Measurements from ENCODE around the gene DDX43.
"Not testable (repeated sequence)": the region's sequence is repeated elsewhere in the genome, so short reads cannot be mapped to it uniquely, and the experiment has no call there.

Gene DDX43

DNA sequence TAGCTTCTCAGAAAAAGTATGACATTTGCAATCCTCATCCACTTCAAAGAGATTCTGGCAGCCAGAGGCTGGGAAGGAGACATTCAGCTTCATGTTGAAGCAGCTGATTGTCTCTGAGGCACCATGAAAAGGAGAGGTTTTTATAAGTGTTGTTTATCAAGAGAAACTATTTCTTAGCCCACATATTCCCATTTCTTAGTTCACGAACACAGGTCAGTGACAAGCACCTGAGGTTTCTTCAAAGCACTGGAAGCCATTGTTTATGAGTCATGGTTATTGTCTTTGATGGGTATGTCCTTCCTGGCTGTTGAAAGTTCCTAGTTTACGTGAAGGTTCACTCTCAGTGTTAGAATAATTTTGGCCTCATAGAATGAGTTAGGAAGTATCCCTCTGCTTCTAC is 3.0 kb upstream of the DDX43 start:
- Histone ChIP-seq H3K36me3 (ENCODE audit: insufficient read depth, low read length) (no peaks in the 10 kb centered on the region), H3K27ac (ENCODE audit: low read depth, low read length) (no peak overlapping the region), H3K4me1 (ENCODE audit: insufficient read depth, low read length) (no peaks in the 10 kb centered on the region), H3K9ac (ENCODE audit: low read length) (no peak overlapping the region), H3K9me3 (ENCODE audit: low read length) (no peaks in the 10 kb centered on the region), H3K4me3 (ENCODE audit: low read depth in 1 of 2, low read length in 2 of 2) (no peak overlapping the region), H3K27me3 (ENCODE audit: control insufficient read depth in 1 of 2, insufficient read depth in 2 of 2, low read length in 2 of 2) (no peaks in the 10 kb centered on the region)

GRCh38 chr6:73392188-73392587 is 2.4 kb upstream of the DDX43 start:
- H3K4me1 ChIP-seq (ENCODE audit: insufficient read depth, low read length); H3K27me3 ChIP-seq (ENCODE audit: control insufficient read depth in 1 of 2, insufficient read depth in 2 of 2, low read length in 2 of 2); H3K27ac ChIP-seq (ENCODE audit: low read depth, low read length); H3K36me3 ChIP-seq (ENCODE audit: insufficient read depth, low read length); H3K9me3 ChIP-seq (ENCODE audit: low read length); H3K4me3 ChIP-seq (ENCODE audit: low read depth in 1 of 2, low read length in 2 of 2); H3K9ac ChIP-seq (ENCODE audit: low read length): not testable (repeated sequence)

DNA sequence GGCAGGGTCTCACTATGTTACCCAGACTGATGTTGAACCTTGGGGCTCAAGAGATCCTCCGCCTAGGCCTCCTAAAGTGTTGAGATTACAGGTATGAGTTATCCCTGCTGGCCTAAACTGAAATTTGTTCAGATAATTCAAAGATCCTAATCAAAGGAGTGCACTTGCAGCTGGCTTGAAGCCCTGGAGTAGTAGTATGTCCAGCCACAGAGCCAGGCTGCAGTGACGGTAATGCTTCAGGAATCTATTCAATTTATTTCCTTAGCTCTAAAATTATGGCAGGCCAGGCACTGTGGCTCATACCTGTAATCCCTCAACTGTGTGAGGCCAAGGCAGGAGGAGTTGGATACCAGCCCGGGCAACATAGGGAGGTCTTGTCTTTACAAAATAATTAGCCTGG is 1.4 kb upstream of the DDX43 start:
- H3K4me1 ChIP-seq (ENCODE audit: insufficient read depth, low read length): no peaks in the 10 kb centered on the region
- H3K9ac ChIP-seq (ENCODE audit: low read length): no peak overlapping the region
- H3K4me3 ChIP-seq (ENCODE audit: low read depth in 1 of 2, low read length in 2 of 2): no peak overlapping the region
- no peaks in the 10 kb centered on the region for H3K9me3 ChIP-seq (ENCODE audit: low read length)
- H3K27me3 ChIP-seq (ENCODE audit: control insufficient read depth in 1 of 2, insufficient read depth in 2 of 2, low read length in 2 of 2): no peaks in the 10 kb centered on the region
- no peaks in the 10 kb centered on the region for H3K36me3 ChIP-seq (ENCODE audit: insufficient read depth, low read length)
- no peak overlapping the region for H3K27ac ChIP-seq (ENCODE audit: low read depth, low read length)

GRCh38 chr6:73395875-73396274 is 1.2 kb downstream of the DDX43 start:
- H3K27ac ChIP-seq (ENCODE audit: low read depth, low read length): no peak overlapping the region
- no peaks in the 10 kb centered on the region for H3K36me3 ChIP-seq (ENCODE audit: insufficient read depth, low read length)
- H3K4me3 ChIP-seq (ENCODE audit: low read depth in 1 of 2, low read length in 2 of 2): no peak overlapping the region
- no peaks in the 10 kb centered on the region for H3K9me3 ChIP-seq (ENCODE audit: low read length)
- no peaks in the 10 kb centered on the region for H3K27me3 ChIP-seq (ENCODE audit: control insufficient read depth in 1 of 2, insufficient read depth in 2 of 2, low read length in 2 of 2)
- H3K9ac ChIP-seq (ENCODE audit: low read length): no peak overlapping the region
- H3K4me1 ChIP-seq (ENCODE audit: insufficient read depth, low read length): no peaks in the 10 kb centered on the region

- H3K36me3 ChIP-seq (ENCODE audit: insufficient read depth, low read length): no peaks in the 10 kb centered on the region
- no peak overlapping the region for H3K4me3 ChIP-seq (ENCODE audit: low read depth in 1 of 2, low read length in 2 of 2)
- no peaks in the 10 kb centered on the region for H3K27me3 ChIP-seq (ENCODE audit: control insufficient read depth in 1 of 2, insufficient read depth in 2 of 2, low read length in 2 of 2)
- no peaks in the 10 kb centered on the region for H3K9me3 ChIP-seq (ENCODE audit: low read length)
- no peaks in the 10 kb centered on the region for H3K4me1 ChIP-seq (ENCODE audit: insufficient read depth, low read length)
- no peak overlapping the region for H3K9ac ChIP-seq (ENCODE audit: low read length)
- H3K27ac ChIP-seq (ENCODE audit: low read depth, low read length): no peak overlapping the region
Measured at GRCh38 chr6:73400656-73401055, 6.0 kb downstream of the DDX43 start.

GRCh38 chr6:73409395-73409794 is 14.8 kb downstream of the DDX43 start:
- no peak overlapping the region for H3K27ac ChIP-seq (ENCODE audit: low read depth, low read length)
- H3K27me3 ChIP-seq (ENCODE audit: control insufficient read depth in 1 of 2, insufficient read depth in 2 of 2, low read length in 2 of 2): no peaks in the 10 kb centered on the region
- H3K36me3 ChIP-seq (ENCODE audit: insufficient read depth, low read length): no peaks in the 10 kb centered on the region
- no peaks in the 10 kb centered on the region for H3K9me3 ChIP-seq (ENCODE audit: low read length)
- H3K9ac ChIP-seq (ENCODE audit: low read length): no peak overlapping the region
- no peak overlapping the region for H3K4me3 ChIP-seq (ENCODE audit: low read depth in 1 of 2, low read length in 2 of 2)
- H3K4me1 ChIP-seq (ENCODE audit: insufficient read depth, low read length): no peaks in the 10 kb centered on the region

DNA sequence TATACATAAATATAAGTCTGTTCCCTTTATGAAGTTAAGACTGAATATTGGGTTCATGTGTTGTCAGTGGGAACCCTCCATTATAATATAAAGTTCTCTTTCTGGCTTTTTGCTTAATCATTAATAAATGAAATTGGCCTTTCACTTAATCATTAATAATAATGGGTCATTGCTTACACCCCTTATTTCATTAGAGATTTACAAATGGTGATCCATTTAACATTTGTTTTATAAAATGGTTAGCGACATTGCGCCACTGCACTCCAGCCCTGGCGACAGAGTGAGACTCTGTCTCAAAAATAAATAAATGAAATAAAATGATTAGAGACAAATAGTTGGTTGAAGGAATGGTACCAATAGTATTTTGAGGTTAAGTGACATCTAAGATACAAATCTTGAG is 18.5 kb downstream of the DDX43 start:
- Histone ChIP-seq H3K4me3 (ENCODE audit: low read depth in 1 of 2, low read length in 2 of 2) (no peak overlapping the region), H3K36me3 (ENCODE audit: insufficient read depth, low read length) (no peaks in the 10 kb centered on the region), H3K9ac (ENCODE audit: low read length) (no peak overlapping the region), H3K9me3 (ENCODE audit: low read length) (no peaks in the 10 kb centered on the region), H3K27ac (ENCODE audit: low read depth, low read length) (no peak overlapping the region), H3K4me1 (ENCODE audit: insufficient read depth, low read length) (no peaks in the 10 kb centered on the region), H3K27me3 (ENCODE audit: control insufficient read depth in 1 of 2, insufficient read depth in 2 of 2, low read length in 2 of 2) (no peaks in the 10 kb centered on the region)

DNA sequence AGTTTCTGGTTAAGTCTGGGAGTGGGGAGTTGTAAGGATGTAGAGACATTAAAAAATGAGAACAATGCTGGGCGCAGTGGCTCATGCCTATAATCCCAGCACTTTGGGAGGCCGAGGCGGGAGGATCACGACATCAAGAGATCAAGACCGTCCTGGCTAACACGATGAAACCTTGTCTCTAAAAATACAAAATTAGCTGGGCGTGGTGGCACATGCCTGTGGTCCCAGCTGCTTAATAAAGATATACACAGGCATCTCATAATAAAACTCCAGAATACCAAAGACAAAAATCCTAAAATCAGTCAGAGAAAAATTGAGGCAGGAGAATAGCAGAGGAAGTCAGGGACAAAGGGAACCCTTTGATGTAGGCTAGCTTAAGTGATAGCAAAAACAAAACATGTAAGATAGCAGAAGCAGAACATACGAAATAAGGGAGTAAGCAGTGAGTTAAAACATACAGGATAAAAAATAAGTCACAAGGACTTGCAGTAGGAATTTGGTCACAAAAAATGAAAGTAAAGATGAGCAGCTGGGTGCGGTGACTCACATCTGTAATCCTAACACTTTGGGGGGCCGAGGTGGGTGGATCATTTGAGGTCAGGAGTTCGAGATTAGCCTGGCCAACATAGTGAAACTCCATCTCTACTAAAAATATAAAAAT is 23.6 kb downstream of the DDX43 start:
- Histone ChIP-seq H3K9ac (ENCODE audit: low read length) (no peak overlapping the region), H3K4me1 (ENCODE audit: insufficient read depth, low read length) (no peaks in the 10 kb centered on the region), H3K27me3 (ENCODE audit: control insufficient read depth in 1 of 2, insufficient read depth in 2 of 2, low read length in 2 of 2) (no peaks in the 10 kb centered on the region), H3K27ac (ENCODE audit: low read depth, low read length) (no peak overlapping the region), H3K4me3 (ENCODE audit: low read depth in 1 of 2, low read length in 2 of 2) (no peak overlapping the region), H3K9me3 (ENCODE audit: low read length) (no peaks in the 10 kb centered on the region), H3K36me3 (ENCODE audit: insufficient read depth, low read length) (peaks cover 12% of the 10 kb centered on the region)

- peaks cover 12% of the 10 kb centered on the region for H3K36me3 ChIP-seq (ENCODE audit: insufficient read depth, low read length)
- no peak overlapping the region for H3K27ac ChIP-seq (ENCODE audit: low read depth, low read length)
- H3K9ac ChIP-seq (ENCODE audit: low read length): no peak overlapping the region
- no peak overlapping the region for H3K4me3 ChIP-seq (ENCODE audit: low read depth in 1 of 2, low read length in 2 of 2)
- no peaks in the 10 kb centered on the region for H3K9me3 ChIP-seq (ENCODE audit: low read length)
- no peaks in the 10 kb centered on the region for H3K27me3 ChIP-seq (ENCODE audit: control insufficient read depth in 1 of 2, insufficient read depth in 2 of 2, low read length in 2 of 2)
- no peaks in the 10 kb centered on the region for H3K4me1 ChIP-seq (ENCODE audit: insufficient read depth, low read length)
Measured at GRCh38 chr6:73421534-73421933, 26.9 kb downstream of the DDX43 start.

GRCh38 chr6:73435236-73435635 is 40.6 kb downstream of the DDX43 start:
- Histone ChIP-seq H3K36me3 (ENCODE audit: insufficient read depth, low read length) (peaks cover 7% of the 10 kb centered on the region), H3K27me3 (ENCODE audit: control insufficient read depth in 1 of 2, insufficient read depth in 2 of 2, low read length in 2 of 2) (no peaks in the 10 kb centered on the region)

DNA sequence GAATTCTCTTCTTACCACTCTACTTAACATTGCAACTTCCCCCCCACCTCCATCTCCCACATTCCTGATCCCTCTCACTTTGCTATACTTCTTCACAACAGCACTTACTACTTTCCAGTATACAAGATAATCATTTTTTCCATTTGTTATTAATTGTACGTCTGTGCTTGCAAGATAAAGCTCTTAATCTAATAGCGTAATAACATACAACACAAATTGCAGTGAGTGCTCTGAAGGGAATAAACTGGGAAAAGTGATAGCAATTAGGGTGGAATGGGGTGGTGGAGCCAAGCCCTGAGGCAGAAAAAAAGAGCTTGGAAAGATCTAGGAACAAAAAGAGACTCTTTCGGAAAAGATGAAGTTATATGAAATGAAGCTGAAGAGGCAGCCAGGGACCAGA is 48.9 kb downstream of the DDX43 start:
- H3K9me3 ChIP-seq (ENCODE audit: low read length): no peaks in the 10 kb centered on the region
- no peak overlapping the region for H3K27ac ChIP-seq (ENCODE audit: low read depth, low read length)
- H3K9ac ChIP-seq (ENCODE audit: low read length): no peak overlapping the region
- H3K36me3 ChIP-seq (ENCODE audit: insufficient read depth, low read length): no peaks in the 10 kb centered on the region
- no peaks in the 10 kb centered on the region for H3K4me1 ChIP-seq (ENCODE audit: insufficient read depth, low read length)
- no peak overlapping the region for H3K4me3 ChIP-seq (ENCODE audit: low read depth in 1 of 2, low read length in 2 of 2)
- no peaks in the 10 kb centered on the region for H3K27me3 ChIP-seq (ENCODE audit: control insufficient read depth in 1 of 2, insufficient read depth in 2 of 2, low read length in 2 of 2)

More at GRCh38 chr6:73435236-73435635, 40.6 kb downstream of the DDX43 start:
- Histone ChIP-seq H3K4me3 (ENCODE audit: low read depth in 1 of 2, low read length in 2 of 2) (no peak overlapping the region), H3K27ac (ENCODE audit: low read depth, low read length) (no peak overlapping the region), H3K4me1 (ENCODE audit: insufficient read depth, low read length) (no peaks in the 10 kb centered on the region), H3K9ac (ENCODE audit: low read length) (no peak overlapping the region), H3K9me3 (ENCODE audit: low read length) (no peaks in the 10 kb centered on the region)
